Skeletal muscle satellite cell (primary cell): Measurements from ENCODE around the gene DHX40.
A peak's percentile ranks its signal among the peaks of the same experiment; 100 is the strongest.

Experiments used
- H3K27me3 ChIP-seq: 2 replicates; pipeline ENCODE4 v1.7.0; 2013; ENCODE audit warnings: low read length; ENCODE audit not compliant: control insufficient read depth, insufficient read depth
- H3K36me3 ChIP-seq: 2 replicates; pipeline ENCODE4 v1.7.0; 2013; ENCODE audit warnings: mild to moderate bottlenecking, control low read depth, low read length; ENCODE audit not compliant: insufficient read depth
- H3K4me1 ChIP-seq: 2 replicates; pipeline ENCODE4 v1.7.0; 2013; ENCODE audit warnings: low read length; ENCODE audit not compliant: control insufficient read depth, insufficient read depth
- H3K4me2 ChIP-seq: 2 replicates; pipeline ENCODE4 v1.7.0; 2013; ENCODE audit warnings: mild to moderate bottlenecking, low read length
- H3K4me3 ChIP-seq: 2 replicates; pipeline ENCODE4 v1.7.0; 2013; ENCODE audit warnings: low read length
- H3K9ac ChIP-seq: 2 replicates; pipeline ENCODE4 v1.7.0; 2013; ENCODE audit warnings: mild to moderate bottlenecking, low read depth, low read length, moderate library complexity
- H3K9me3 ChIP-seq: replicated peaks from 2 replicates; pipeline ENCODE4 v1.7.0; 2013; ENCODE audit warnings: mild to moderate bottlenecking, control low read depth, low read length

The DHX40 gene

DNA sequence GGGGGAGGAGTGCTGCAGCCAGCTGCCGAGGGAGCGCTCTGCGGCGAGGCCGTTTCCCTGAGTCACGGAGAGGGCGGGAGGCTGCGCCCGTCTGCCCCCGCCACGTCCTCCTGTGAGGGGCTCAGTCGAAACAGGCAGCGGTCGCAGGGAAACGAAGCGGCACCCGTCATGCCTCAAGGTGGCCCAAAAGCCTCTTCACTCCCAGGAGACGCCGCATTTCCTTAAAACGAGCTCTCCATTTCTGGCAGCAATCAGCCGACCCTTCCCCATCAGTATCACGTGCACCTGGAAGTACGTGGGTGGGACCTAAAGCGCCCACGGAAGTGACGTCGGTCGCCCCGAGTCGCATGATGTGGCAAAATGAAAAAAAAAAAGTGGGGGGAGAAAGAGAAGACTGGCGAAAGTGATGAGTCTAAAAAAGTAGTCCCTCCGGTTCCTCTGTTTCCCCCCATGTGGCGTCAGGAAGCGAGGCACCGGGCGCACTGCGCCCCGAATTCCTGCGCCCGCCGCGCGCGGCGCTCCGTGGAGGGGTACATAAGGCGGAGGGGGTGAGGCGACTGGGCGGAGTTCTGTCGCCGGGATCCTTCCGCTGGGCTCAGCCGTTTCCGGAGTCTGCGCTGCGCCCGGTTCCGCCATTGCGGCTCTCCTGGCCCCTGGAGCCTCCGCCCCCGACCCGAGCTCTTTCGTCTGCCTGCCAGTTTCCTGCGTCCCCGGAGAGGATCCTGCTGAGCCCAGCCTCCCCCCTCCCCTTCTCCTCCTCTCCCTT is 54.1 kb downstream of the DHX40 start, which contains the start of gene CLTC:
Gene CLTC, plus strand, starts transcription at position 598 of the 766 bp plus-strand sequence. CDS start 237 bp downstream, outside the sequence.
- H3K9me3 ChIP-seq, result no peaks in the 10 kb centered on the region
- H3K4me3 ChIP-seq, result peak within 1 kb of the TSS; percentile 81
- H3K36me3 ChIP-seq, result peaks cover 5% of the 10 kb centered on the region
- H3K4me2 ChIP-seq, result peak within 1 kb of the TSS; percentile 95
- H3K4me1 ChIP-seq, result peaks cover 31% of the 10 kb centered on the region
- H3K27me3 ChIP-seq, result no peaks in the 10 kb centered on the region
- peak within 1 kb of the TSS; percentile 95 for H3K9ac ChIP-seq

DNA sequence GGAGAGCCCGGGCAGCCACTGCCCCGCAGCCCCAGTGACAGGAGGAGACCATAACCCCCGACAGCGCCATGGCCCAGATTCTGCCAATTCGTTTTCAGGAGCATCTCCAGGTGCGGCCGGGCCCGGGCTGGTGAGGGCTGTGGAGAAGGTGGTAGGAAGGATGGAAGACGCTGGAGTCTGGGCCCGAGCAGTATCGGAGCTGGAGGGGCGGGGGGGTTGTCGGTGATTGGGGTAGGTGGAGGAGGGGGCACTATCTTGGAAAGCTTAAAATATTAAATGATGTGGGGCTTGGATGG is 54.6 kb downstream of the DHX40 start:
- Histone ChIP-seq H3K9me3 (no peaks in the 10 kb centered on the region), H3K4me2 (peak overlapping the region; percentile 95), H3K4me3 (peak overlapping the region; percentile 81), H3K27me3 (no peaks in the 10 kb centered on the region), H3K9ac (peak overlapping the region; percentile 95), H3K4me1 (peaks cover 32% of the 10 kb centered on the region), H3K36me3 (peaks cover 5% of the 10 kb centered on the region)

DNA sequence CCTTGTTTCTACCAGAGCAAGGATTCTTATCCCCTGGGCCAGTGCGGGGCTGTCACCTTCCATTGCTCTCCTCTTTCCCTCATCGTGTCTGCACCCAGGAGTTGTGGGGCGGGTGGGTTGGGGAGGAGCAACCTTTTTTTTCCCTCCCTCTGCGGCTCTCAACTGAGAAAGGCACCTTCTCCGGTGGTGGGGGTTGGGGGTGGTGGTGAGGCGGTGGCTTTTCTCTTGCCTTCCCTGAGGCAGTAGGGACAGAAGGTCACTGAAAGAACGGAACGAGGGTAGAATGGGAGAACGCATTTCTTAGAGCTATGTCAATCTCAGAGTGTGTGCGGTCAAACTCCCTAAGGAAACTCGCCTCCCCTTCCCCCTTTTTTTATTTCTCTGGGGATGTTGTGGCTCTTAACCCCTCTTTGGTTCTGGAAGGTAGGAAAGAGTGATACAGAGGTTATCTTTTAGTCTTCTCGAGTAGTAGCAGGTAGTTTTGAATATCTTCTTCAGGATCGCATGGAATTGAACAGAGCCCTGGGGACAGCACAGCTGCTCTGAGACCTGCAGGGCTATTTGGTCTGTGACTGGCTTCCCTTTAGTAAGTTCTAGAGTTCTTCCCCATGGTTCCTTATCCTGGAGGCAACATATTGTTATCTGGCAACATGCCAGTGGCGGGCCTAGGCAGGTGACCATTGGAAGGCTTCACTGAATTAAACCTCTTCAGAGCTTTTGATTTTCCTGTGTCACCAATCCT is 55.3 kb downstream of the DHX40 start:
- H3K9ac ChIP-seq, result peak overlapping the region; percentile 95
- peak overlapping the region; percentile 81 for H3K4me3 ChIP-seq
- H3K4me1 ChIP-seq, result peaks cover 32% of the 10 kb centered on the region
- H3K27me3 ChIP-seq, result no peaks in the 10 kb centered on the region
- H3K4me2 ChIP-seq, result peak overlapping the region; percentile 95
- H3K9me3 ChIP-seq, result no peaks in the 10 kb centered on the region
- peaks cover 5% of the 10 kb centered on the region for H3K36me3 ChIP-seq

DNA sequence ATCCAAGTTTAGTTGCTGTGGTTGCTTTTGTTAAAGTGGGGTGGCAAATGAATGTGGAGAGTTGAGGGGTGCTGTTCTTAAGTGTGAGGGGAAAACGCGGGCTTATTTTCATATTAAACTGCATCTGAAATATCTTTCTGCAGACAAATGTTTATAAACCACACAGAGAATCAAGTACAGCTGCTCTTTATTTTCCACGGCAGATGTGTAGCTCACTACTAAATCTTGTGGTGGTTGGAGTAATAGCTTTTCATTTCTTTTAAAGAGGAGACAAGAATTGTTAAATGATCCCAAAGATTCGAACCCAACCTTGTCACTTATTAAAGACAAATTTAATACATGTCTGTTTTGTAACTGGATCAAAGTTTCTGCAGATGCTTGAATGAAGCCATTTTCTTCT is 56.4 kb downstream of the DHX40 start:
- peak overlapping the region; percentile 81 for H3K4me3 ChIP-seq
- H3K36me3 ChIP-seq, result peaks cover 5% of the 10 kb centered on the region
- H3K27me3 ChIP-seq, result no peaks in the 10 kb centered on the region
- no peaks in the 10 kb centered on the region for H3K9me3 ChIP-seq
- peak overlapping the region; percentile 95 for H3K4me2 ChIP-seq
- peak overlapping the region; percentile 95 for H3K9ac ChIP-seq
- H3K4me1 ChIP-seq, result peaks cover 32% of the 10 kb centered on the region

DNA sequence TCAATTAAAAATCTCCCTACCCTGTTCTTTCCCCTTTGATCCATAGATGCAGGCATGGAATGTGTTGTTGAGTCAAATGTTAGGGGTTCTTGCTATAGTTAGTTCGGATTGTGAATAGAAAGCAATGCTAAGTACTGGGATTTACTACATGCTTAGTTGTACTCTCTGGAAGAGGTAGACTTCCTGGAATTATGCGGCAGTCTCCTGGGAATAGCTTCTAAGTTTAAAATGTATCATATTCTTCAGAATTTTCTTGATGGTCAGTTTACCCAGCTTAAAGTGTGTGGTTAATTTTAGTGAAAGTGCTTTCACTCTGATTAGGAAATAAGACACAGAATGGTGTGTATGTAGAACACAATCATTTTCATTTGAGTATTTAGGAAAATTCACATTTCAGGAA is 57.7 kb downstream of the DHX40 start:
- Histone ChIP-seq H3K4me1 (peaks cover 30% of the 10 kb centered on the region), H3K4me3 (peak overlapping the region; percentile 81), H3K9me3 (no peaks in the 10 kb centered on the region), H3K36me3 (peaks cover 5% of the 10 kb centered on the region), H3K9ac (peak overlapping the region; percentile 9), H3K27me3 (no peaks in the 10 kb centered on the region), H3K4me2 (peak overlapping the region; percentile 95)

DNA sequence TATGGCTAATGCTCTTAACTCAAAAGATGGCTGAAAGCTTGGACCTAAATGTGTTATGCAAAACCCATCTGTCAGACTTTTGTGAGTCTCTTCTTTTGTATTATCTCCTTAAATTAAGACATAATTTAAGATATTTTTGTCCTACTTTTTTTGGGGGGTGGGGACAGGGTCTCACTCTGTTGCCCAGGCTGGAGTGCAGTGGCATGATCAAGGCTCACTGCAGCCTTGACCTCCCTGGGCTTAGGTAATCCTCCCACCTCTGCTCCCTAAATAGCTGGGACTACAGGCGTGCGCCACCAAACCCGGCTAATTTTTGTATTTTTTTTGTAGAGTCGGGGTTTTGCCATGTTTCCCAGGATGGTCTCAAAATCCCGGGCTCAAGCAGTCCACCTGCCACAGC is 61.3 kb downstream of the DHX40 start:
- Histone ChIP-seq H3K36me3 (peaks cover 9% of the 10 kb centered on the region), H3K9me3 (no peaks in the 10 kb centered on the region), H3K4me3 (no peak overlapping the region), H3K4me1 (peaks cover 29% of the 10 kb centered on the region), H3K9ac (no peak overlapping the region), H3K4me2 (peak overlapping the region; percentile 20), H3K27me3 (no peaks in the 10 kb centered on the region)

DNA sequence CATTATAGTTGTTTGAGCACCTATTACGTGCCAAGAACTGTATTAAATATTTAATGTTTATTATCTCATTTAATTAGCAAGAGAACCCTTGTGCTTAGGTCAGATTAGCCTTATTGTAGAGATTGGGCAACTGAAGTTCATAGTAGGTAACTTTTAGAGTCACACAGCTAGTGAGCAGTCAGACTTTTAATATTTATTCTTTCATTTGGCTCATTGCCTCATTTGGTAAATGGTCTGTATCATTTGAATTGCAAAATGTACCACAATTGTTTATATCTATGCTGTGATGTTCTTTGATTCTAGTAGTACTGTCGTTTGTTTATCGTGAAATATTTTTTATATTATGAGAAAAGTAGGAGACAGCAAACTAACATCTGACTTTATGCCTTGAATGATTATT is 61.9 kb downstream of the DHX40 start:
- Histone ChIP-seq H3K36me3 (peaks cover 9% of the 10 kb centered on the region), H3K4me1 (peaks cover 25% of the 10 kb centered on the region), H3K27me3 (no peaks in the 10 kb centered on the region), H3K9me3 (no peaks in the 10 kb centered on the region), H3K9ac (no peak overlapping the region), H3K4me2 (no peak overlapping the region), H3K4me3 (no peak overlapping the region)

DNA sequence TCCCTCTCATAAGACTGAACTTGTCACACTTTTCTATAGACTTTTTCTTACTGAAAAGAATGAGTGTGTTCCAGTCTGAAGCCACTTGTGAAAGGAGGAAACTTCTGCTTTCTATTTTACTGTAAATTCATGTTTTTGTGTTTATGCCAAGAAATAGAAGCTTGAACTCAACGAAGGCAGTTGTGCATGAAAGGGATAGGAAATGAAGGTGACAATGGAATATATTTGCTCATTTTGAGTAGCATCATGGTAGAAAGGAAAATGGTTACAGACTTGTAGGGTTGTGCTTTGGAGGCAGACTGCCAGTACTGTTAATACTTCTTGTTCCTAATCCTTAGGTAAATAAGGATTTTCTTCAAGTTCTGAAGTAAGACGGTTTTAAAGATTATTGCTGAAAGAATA is 62.4 kb downstream of the DHX40 start:
- Histone ChIP-seq H3K4me3 (no peak overlapping the region), H3K4me2 (no peak overlapping the region), H3K27me3 (no peaks in the 10 kb centered on the region), H3K9me3 (no peaks in the 10 kb centered on the region), H3K4me1 (peaks cover 20% of the 10 kb centered on the region), H3K9ac (no peak overlapping the region), H3K36me3 (peaks cover 9% of the 10 kb centered on the region)

DNA sequence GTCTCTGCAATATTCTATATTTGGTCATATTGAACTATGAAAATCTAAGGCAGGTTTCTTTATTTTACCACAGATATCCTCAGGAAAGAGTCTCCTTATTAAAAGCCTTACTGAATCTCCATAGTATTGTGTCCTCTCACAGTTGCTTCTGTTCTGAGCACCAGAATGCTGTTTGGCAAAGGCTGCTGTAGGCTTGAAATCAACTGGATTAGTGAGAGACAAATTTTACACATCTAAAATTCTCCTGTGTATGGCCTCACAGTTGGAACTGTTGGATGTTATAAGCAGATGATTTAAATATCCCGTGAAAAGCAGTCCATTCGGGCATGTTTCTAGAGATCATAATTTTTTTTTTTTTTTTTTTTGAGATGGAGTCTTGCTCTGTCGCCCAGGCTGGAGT is 63.8 kb downstream of the DHX40 start:
- no peak overlapping the region for H3K4me2 ChIP-seq
- peaks cover 4% of the 10 kb centered on the region for H3K36me3 ChIP-seq
- no peaks in the 10 kb centered on the region for H3K9me3 ChIP-seq
- no peak overlapping the region for H3K9ac ChIP-seq
- H3K4me3 ChIP-seq, result no peak overlapping the region
- no peaks in the 10 kb centered on the region for H3K27me3 ChIP-seq
- H3K4me1 ChIP-seq, result peaks cover 11% of the 10 kb centered on the region

DNA sequence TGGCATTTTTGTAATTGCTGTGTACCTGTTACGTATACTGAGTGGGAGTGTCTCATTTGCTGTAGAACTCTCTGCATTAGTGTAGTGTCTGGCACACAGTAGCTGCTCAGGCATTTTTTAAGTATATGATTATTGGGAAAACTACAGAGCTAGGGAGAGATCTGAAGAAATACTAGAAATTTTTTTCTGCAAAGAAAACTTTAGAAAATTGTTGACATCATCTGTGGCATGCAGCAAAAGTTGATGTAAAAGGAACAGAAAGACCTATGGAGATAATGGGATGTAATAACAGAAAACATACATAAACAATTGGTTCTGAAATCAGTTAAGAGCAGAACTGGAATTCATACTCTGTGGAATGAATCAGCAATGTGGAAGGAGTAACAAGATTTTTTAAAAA is 65.9 kb downstream of the DHX40 start:
- no peak overlapping the region for H3K9ac ChIP-seq
- H3K9me3 ChIP-seq, result no peaks in the 10 kb centered on the region
- peaks cover 6% of the 10 kb centered on the region for H3K36me3 ChIP-seq
- peaks cover 18% of the 10 kb centered on the region for H3K4me1 ChIP-seq
- no peak overlapping the region for H3K4me2 ChIP-seq
- H3K27me3 ChIP-seq, result no peaks in the 10 kb centered on the region
- no peak overlapping the region for H3K4me3 ChIP-seq

DNA sequence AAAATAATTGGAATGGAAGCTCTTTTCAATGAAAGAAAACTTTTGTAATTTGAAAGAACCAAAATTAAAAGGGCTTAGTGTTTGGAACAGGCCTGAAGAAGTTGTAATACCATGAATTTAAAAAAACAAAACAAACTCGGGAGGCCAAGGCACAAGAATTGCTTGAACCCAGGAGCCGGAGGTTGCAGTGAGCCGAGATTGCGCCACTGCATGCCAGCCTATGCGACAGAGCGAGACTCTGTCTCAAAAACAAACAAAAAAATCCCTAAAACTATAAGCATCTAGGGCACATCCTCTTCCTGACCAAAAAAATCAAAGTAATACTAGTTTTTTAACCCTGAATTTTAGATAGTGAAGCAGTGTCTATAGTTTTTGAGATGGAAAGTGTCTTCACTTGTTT is 67.0 kb downstream of the DHX40 start:
- H3K36me3 ChIP-seq, result peaks cover 6% of the 10 kb centered on the region
- H3K27me3 ChIP-seq, result no peaks in the 10 kb centered on the region
- H3K4me1 ChIP-seq, result peaks cover 18% of the 10 kb centered on the region
- no peak overlapping the region for H3K4me3 ChIP-seq
- no peaks in the 10 kb centered on the region for H3K9me3 ChIP-seq
- H3K9ac ChIP-seq, result no peak overlapping the region
- H3K4me2 ChIP-seq, result no peak overlapping the region
